HuH-7.5 (cell line): ENCODE data around the gene HERC3.

ENCODE experiments used
- DNase-seq: peaks from one replicate; pipeline ENCODE4 v3.0.0; 2011; ENCODE audit warnings: low spot score

The HERC3 gene

DNA sequence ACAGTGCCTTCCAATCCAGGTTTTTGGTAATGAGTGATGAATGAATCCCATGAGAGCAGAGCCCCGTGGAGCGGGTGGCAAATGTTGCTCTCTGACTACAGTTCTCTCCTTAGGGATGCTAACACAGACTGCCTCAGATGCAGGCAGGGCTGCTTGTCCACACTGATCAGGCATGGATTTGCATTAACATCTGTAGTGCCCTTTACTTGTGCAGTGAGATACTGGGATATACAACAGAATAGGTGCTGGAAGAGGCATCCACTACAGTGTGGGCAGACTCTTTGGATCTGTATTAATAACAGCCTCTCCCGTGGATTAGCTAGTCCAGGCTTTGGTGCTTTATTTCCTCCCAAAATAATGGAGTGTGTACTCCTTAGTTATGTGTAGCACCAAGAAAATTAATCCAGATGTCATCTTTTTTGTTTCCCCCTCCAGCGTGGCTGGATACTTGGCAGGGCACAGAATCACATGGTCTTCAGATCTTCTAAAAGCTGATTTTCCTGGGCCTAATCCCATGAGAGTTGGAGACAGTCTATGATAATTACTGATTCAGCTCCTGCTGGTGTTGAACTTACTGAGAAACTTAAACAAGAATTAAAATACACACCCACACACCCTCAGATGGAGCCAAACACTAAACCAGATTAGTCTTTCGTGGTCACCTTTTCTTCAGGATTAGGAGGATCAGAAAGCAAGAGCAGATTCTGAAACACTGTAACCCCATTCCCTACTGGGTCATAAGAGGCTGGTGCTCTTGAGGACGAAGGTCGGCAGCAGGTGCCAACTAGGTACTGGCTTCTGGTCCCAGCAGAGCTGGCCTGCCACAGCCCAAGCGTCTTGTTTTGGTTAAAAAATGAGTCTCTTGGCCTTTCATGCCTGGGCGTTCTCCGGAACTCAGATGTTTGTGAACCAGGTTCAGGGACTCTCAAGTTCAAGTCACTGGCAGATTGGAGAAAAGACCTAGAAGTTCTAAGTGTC lies 128.5 kb downstream of the HERC3 start:
- no peak for DNase-seq

GRCh38 chr4:88722276-88722780 lies 130.0 kb downstream of the HERC3 start:
- no peak for DNase-seq

- DNase-seq, result no peak
These were observed 130.5 kb downstream of the HERC3 start for GRCh38 chr4:88722828-88723227.

DNA sequence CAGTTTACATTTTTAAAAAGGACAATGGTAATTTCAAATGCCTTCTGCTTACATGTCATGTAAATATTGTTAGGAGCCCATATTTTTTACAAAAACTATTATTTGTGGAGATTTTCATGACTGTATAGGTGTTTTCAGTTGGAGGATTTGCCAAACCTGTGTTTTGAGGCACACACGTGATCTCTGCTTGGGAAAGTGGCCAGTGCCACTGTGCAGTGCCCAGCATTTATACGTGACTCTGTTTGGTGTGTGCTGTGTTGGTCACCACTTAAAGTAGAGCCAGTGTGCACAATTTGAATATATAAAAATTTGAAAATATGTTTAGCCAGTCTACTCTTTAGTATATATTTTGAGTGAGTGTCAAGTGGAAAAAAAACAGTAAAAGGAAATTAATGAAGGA lies 132.1 kb downstream of the HERC3 start:
- no peak for DNase-seq

- DNase-seq, result no peak
These were observed 132.9 kb downstream of the HERC3 start for GRCh38 chr4:88725143-88725542.

DNA sequence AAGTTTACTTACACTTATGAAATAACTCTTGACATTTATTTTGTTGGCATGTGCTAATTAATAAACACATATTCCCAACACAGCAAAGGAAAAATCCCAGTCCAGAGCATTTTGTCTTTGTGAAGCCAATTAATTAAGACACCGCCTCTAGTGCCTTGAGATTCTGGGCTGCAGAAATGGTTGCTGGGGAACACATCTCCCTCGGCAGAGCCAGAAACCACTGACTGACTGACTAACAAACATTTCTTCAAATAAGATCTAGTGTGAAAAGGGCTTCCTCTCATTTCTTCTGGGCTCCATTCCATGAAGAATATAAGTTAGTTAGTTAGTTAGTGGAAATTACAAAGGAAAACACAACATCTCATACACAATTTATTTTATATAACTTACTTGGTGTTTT lies 133.7 kb downstream of the HERC3 start:
- no peak for DNase-seq

- no peak for DNase-seq
These were observed 135.9 kb downstream of the HERC3 start for GRCh38 chr4:88728146-88728545.

DNA sequence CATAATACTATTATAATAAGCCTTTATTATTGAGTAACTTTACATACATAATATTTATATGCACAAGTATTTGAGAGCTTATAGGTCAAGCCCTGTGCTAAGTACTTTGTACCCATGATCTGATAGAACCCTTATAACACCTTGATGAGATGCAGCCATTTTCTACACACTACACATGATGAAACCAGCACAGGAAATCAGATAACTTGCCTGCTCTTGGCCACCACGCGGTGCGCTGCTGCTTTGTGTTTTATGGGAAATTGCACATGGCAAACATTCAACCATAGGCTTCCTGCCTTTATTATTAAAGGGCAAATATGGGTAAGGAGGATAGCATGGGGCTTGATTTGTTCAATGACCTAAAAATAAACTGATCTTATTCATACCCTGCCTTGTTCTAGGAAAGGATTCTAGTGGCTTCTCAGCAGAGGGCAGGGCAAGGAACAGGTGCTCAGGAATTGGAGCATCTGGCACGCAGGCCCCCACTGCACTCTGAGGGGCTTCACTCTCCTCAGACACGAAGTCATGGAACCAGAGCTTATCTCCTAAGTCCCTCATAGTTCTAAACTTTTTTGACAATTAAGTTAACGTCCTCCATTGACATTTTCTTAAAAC lies 137.0 kb downstream of the HERC3 start:
- DNase-seq, result no peak

DNA sequence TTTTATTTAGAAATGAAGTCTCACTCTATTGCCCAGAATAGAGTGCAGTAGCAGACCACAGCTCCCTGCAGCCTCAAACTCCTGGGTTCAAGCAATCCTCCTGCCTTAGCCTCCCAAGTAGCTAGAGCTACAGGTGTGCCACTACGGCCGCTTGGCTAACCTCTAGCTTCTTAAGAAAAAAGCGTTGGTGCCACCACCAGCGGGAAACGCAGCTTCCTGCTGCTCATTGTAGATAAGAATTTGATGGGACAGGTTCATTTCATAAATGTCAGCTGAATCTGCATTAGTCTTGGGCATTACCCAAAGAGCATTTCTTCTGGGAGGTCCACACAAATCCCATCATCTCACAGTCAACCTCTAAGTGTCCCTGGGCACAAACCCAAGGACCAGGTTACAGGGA lies 138.5 kb downstream of the HERC3 start:
- DNase-seq, result no peak

- no peak for DNase-seq
These were observed 139.1 kb downstream of the HERC3 start for GRCh38 chr4:88731381-88731780.

DNA sequence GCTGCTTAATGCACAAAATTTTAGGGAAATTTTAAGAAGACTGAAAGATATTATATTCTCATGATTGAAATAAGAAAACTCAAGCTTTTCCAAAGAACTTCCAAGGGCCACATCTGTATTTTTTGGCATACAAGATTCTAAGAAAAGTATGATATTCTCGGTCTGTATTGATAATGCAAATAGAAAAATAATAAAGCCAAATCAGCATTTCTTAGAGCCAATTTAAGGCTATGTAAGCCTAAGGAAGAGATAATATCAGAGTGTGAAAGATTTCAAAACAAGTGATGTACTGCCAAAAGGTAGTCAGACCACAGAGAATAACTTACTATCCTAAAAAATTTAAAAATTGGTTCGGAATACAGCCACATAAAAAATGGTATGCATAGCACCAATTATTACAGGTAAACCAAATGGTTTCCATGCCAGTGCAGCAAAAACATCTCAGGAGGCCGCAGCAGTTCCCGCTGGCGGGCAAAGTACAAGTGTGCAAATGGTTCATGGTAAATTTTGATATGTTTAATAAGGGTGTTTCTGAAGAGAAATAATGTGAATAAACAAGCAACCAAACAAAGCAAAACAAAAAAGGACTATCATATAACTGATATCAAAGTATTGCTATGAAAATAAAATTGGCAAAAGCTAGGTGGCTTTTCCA lies 140.6 kb downstream of the HERC3 start:
- DNase-seq, result no peak

DNA sequence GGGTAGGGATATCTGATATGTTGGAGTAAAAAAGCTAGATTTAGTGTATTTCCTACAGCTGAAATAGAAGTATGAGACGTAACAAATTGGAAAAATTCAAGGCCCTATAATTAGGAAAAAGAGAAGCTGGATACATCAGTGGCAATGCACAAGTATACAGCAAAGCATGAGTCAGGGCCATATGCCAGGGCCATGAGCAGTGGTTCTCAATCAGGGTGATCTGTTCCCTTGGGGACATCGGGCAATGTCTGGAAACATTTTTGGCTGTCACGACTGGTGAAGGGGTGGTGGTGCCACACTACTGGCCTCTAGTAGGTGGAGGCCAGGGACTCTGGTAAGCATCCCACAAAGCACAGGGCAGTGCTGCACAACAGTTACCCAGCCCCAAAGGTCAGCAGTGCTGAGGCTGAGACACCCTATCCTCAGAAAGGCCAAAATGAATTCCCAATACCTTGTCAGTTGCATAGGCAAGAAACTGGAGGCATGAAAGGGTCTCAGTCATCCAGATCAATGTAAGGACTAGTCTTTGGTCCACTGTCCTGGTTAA lies 142.2 kb downstream of the HERC3 start:
- DNase-seq, result no peak

- no peak for DNase-seq
These were observed 143.3 kb downstream of the HERC3 start for GRCh38 chr4:88735564-88735963.

GRCh38 chr4:88736264-88736663 lies 144.0 kb downstream of the HERC3 start:
- no peak for DNase-seq

GRCh38 chr4:88737307-88737941 lies 145.1 kb downstream of the HERC3 start:
- no peak for DNase-seq

- DNase-seq, result no peak
These were observed 145.9 kb downstream of the HERC3 start for GRCh38 chr4:88738180-88738579.

- DNase-seq, result no peak
These were observed 150.3 kb downstream of the HERC3 start for GRCh38 chr4:88742561-88742960.

DNA sequence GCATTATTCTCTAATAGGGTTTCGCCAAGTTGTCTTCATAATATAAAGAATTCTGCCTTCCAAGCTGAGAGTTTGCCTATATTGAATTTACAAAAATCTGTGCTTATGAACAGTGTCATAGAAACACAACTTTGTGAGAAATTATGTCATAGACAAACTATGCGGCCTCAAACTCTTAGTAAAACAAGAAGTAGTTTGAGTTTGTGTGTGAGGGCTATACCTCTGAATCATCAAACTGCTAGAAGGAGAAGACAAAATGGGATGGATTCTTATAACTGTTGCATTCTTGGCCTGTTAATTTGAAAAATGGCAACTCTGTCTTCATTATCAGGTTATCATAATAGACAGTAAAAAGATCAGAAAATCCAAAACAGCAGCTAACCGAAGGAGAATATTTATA lies 151.4 kb downstream of the HERC3 start:
- DNase-seq, result no peak

DNA sequence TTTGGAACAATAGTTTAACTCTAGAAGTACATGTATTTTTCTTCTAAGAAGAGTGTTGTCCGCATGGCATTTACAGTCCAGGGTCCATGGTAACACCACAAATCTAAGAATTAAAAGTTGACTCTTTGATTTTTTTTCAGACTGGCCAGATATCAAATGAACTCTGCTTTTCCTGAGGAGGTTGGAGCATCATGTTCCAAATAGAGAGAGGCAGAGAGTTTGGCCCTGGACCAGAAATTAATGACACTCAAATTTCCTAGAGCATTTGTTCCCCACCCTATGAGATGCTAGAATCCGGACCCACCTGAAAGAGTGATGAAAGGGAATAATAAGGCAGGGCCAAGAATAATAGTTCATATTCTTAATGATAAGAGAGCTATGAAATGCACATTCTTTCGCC lies 152.3 kb downstream of the HERC3 start:
- DNase-seq, result no peak

DNA sequence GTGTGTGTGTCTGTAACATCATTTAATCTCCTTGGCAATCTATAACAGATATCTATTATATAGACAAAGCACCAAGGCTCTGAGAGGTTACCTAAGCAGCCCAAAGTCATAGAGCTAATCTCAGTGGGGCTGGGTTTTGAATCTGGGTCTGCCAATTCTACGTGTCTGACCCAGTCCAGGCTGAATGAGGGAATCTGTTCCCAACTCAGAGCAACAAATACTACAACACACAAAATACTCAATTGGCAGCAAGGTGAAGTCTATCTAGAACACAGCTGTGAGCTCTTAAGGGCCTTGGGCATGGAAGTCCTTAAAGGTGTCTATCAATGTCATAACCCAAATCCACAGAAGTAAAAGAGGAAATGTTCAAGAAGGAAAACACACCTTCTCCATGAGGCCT lies 152.9 kb downstream of the HERC3 start:
- DNase-seq, result no peak

GRCh38 chr4:88745581-88746163 lies 153.4 kb downstream of the HERC3 start:
- DNase-seq, result no peak

GRCh38 chr4:88746206-88746605 lies 153.9 kb downstream of the HERC3 start:
- no peak for DNase-seq
